SK-N-SH treated with all-trans-retinoic acid at 6 μM for 48 hours (cell line): ENCODE data around the gene NUP62CL.

Source experiments
- ARNTL ChIP-seq: fragments of 450-650 bp; formaldehyde crosslinking; IDR thresholded peaks from 2 replicates; pipeline ENCODE4 v1.5.0; 2020; ENCODE audit warnings: low read depth, mild to moderate bottlenecking, moderate library complexity, borderline replicate concordance
- ESRRG ChIP-seq: fragments of 250-450 bp; sonication (Bioruptor Pico); IDR thresholded peaks from 2 replicates; pipeline ENCODE4 v1.6.1; 2021; ENCODE audit warnings: mild to moderate bottlenecking
- ZFP30 ChIP-seq: fragments of 450-650 bp; formaldehyde crosslinking; IDR thresholded peaks from 2 replicates; pipeline ENCODE4 v1.5.0; 2022; ENCODE audit warnings: mild to moderate bottlenecking, moderate library complexity
- ZNF565 ChIP-seq: fragments of 450-650 bp; formaldehyde crosslinking; conservative IDR thresholded peaks from 2 replicates; pipeline ENCODE4 v1.5.0; 2020; ENCODE audit warnings: low read depth, mild to moderate bottlenecking, moderate library complexity
- TF ChIP-seq, protein P1 (sequence below): fragments of 250-450 bp; sonication (Bioruptor Pico); IDR thresholded peaks from 2 replicates; pipeline ENCODE4 v1.5.0; 2020; ENCODE audit warnings: mild to moderate bottlenecking, moderate library complexity
- TF ChIP-seq, protein P2 (sequence below): fragments of 250-450 bp; sonication (Bioruptor Pico); IDR thresholded peaks from 2 replicates; pipeline ENCODE4 v1.5.1; 2020; ENCODE audit warnings: low read depth, mild to moderate bottlenecking, moderate library complexity
- TF ChIP-seq, protein P3 (sequence below): fragments of 250-450 bp; sonication (Bioruptor Pico); IDR thresholded peaks from 2 replicates; pipeline ENCODE4 v1.8.0; 2020; ENCODE audit warnings: mild to moderate bottlenecking, moderate library complexity, borderline replicate concordance

DNA sequence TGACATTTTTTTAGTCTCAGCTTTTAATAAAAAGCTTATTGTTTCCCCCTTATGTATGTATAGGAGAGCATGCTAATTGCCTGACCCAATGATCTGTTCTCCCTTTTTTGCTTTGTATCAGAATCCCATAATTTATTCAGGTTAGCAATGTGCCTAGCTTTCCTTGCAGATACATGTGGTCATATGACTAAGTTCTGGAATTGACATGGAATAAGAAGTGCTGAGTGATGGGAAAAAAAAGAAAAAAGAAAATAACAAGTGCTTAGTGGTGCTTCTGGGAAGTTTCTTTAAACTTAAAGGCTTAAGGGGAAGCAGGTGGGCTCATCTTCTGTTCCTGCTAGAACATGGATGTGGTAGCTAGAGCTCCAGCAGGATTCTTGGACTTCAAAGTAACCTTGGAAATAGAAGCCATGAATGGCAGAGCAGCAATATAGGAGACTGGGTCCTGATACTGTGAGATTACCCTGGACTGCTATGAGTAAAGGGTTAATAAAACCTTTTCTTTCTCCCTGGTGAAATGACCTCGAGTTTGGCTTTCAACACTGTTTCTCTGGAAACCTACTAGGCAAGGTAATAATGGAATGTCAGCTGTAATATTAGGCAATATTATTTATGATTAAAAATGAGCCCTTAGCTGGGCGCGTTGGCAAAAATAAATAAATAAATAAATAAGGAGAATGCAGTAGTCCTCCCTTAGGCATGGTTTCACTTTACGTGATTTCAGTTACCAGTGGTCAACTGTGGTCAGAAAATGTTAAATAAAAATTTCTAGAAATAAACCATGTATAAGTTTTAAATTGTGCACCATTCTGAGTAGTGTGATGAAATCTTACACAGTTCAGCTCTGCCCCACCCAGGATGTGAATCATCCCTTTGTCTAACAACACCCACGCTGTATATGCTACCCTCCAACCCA lies 70.9 kb downstream of the NUP62CL start:
- TF ChIP-seq, protein P1, sequence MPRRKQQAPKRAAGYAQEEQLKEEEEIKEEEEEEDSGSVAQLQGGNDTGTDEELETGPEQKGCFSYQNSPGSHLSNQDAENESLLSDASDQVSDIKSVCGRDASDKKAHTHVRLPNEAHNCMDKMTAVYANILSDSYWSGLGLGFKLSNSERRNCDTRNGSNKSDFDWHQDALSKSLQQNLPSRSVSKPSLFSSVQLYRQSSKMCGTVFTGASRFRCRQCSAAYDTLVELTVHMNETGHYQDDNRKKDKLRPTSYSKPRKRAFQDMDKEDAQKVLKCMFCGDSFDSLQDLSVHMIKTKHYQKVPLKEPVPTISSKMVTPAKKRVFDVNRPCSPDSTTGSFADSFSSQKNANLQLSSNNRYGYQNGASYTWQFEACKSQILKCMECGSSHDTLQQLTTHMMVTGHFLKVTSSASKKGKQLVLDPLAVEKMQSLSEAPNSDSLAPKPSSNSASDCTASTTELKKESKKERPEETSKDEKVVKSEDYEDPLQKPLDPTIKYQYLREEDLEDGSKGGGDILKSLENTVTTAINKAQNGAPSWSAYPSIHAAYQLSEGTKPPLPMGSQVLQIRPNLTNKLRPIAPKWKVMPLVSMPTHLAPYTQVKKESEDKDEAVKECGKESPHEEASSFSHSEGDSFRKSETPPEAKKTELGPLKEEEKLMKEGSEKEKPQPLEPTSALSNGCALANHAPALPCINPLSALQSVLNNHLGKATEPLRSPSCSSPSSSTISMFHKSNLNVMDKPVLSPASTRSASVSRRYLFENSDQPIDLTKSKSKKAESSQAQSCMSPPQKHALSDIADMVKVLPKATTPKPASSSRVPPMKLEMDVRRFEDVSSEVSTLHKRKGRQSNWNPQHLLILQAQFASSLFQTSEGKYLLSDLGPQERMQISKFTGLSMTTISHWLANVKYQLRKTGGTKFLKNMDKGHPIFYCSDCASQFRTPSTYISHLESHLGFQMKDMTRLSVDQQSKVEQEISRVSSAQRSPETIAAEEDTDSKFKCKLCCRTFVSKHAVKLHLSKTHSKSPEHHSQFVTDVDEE = no peak
- no peak for TF ChIP-seq ESRRG (CRISPR knock-in tag)
- TF ChIP-seq ZNF565 = no peak
- no peak for TF ChIP-seq ZFP30 (CRISPR knock-in tag)
- TF ChIP-seq, protein P2, sequence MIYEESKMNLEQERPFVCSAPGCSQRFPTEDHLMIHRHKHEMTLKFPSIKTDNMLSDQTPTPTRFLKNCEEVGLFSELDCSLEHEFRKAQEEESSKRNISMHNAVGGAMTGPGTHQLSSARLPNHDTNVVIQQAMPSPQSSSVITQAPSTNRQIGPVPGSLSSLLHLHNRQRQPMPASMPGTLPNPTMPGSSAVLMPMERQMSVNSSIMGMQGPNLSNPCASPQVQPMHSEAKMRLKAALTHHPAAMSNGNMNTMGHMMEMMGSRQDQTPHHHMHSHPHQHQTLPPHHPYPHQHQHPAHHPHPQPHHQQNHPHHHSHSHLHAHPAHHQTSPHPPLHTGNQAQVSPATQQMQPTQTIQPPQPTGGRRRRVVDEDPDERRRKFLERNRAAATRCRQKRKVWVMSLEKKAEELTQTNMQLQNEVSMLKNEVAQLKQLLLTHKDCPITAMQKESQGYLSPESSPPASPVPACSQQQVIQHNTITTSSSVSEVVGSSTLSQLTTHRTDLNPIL (CRISPR knock-in tag) = no peak
- TF ChIP-seq, protein P3, sequence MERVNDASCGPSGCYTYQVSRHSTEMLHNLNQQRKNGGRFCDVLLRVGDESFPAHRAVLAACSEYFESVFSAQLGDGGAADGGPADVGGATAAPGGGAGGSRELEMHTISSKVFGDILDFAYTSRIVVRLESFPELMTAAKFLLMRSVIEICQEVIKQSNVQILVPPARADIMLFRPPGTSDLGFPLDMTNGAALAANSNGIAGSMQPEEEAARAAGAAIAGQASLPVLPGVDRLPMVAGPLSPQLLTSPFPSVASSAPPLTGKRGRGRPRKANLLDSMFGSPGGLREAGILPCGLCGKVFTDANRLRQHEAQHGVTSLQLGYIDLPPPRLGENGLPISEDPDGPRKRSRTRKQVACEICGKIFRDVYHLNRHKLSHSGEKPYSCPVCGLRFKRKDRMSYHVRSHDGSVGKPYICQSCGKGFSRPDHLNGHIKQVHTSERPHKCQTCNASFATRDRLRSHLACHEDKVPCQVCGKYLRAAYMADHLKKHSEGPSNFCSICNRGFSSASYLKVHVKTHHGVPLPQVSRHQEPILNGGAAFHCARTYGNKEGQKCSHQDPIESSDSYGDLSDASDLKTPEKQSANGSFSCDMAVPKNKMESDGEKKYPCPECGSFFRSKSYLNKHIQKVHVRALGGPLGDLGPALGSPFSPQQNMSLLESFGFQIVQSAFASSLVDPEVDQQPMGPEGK (CRISPR knock-in tag) = no peak
- TF ChIP-seq ARNTL = no peak
